Suprapubic skin (tissue), 4 donors: ENCODE results near the gene CCDC148. TPM values are rescaled to one million over a fixed set of nuclear protein-coding genes. Genes with fewer than 3 reads are reported as not detected.

ENCODE experiments used
- DNase-seq, 2 donors: peaks; one replicate each; pipeline ENCODE4 v3.0.0-alpha.2; 2019; ENCODE audit warnings: low spot score in 2 of 2
- H3K27ac ChIP-seq: fragments of 200-600 bp; sonication (generic); one replicate; pipeline ENCODE4 v1.5.1; 2019
- H3K27me3 ChIP-seq: fragments of 200-600 bp; sonication (generic); one replicate; pipeline ENCODE4 v1.5.1; 2019
- H3K36me3 ChIP-seq: fragments of 200-600 bp; sonication (generic); one replicate; pipeline ENCODE4 v1.5.1; 2019
- H3K4me1 ChIP-seq: fragments of 200-600 bp; sonication (generic); one replicate; pipeline ENCODE4 v1.5.1; 2019
- H3K4me3 ChIP-seq: fragments of 200-600 bp; sonication (generic); one replicate; pipeline ENCODE4 v1.5.1; 2019; ENCODE audit warnings: mild to moderate bottlenecking
- H3K9me3 ChIP-seq: fragments of 200-600 bp; sonication (generic); one replicate; pipeline ENCODE4 v1.5.1; 2019
- EP300 ChIP-seq: sonication (generic); formaldehyde crosslinking; IDR thresholded peaks from one replicate; pipeline ENCODE4 v1.6.1; 2017; ENCODE audit warnings: antibody characterized with exemption
- POLR2A ChIP-seq, 2 donors: fragments of 450-650 bp; IDR thresholded peaks; one replicate each; pipeline ENCODE4 v1.6.1; 2017; ENCODE audit warnings: antibody characterized with exemption in 2 of 2, mild to moderate bottlenecking in 2 of 2, moderate library complexity in 2 of 2
- POLR2AphosphoS5 ChIP-seq, 3 donors: sonication (generic); formaldehyde crosslinking; IDR thresholded peaks; one replicate each; pipeline ENCODE4 v1.6.1; 2017; ENCODE audit warnings: antibody characterized with exemption in 3 of 3
- WGBS: methylation state at CpG from one replicate; pipeline ENCODE4 v1.1.5; 2018; 5-methylcytosine and 5-hydroxymethylcytosine counted together
- total RNA-seq, 4 donors: library from RNA; depleted of rRNA; stranded (reverse); fragments of >200 nt; gene quantifications; one replicate each; pipeline ENCODE4 v1.1.0, GENCODE V29; 2016
- TF ChIP-seq, protein P1 (sequence below), 2 donors: fragments of 200-600 bp in 1 of 2; fragments of 450-650 bp in 1 of 2; sonication (generic) in 1 of 2; IDR thresholded peaks; one replicate each; pipeline ENCODE4 v1.5.1; 2016 to 2019; ENCODE audit warnings: antibody characterized with exemption in 2 of 2, mild to moderate bottlenecking in 1 of 2, moderate library complexity in 1 of 2

CCDC148 gene
- total RNA-seq, 4 donors from 2014 or later, result 0.29 to 0.72 (median 0.42) TPM; not detected in 1

DNA sequence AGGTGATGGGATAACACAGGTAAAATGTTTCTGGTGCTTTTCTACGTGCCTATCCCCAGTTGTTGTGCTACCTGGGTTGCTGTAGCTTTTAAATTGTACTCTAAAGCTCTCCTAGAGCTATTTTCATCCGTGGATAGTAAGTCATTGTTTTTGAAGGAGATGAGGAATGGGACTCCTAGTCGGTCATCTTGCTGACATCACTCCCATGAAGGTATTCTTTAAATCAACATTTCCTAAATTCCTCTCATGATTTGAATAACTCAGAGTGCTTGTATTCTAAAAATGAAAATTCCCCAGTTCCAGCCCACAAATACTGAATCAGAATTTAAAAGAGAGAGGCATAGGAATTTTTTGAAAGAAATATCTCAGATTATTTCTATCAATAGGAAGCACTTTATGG, 44.3 kb downstream of the CCDC148 start:
- no peak overlapping the region for H3K27ac ChIP-seq
- peaks cover 9% of the 10 kb centered on the region for H3K9me3 ChIP-seq
- no peak for TF ChIP-seq EP300
- 51% methylated on average over 3 of the region's 3 CpGs for WGBS
- DNase-seq, result no peak
- no peaks in the 10 kb centered on the region for H3K4me1 ChIP-seq
- no peaks in the 10 kb centered on the region for H3K36me3 ChIP-seq
- H3K4me3 ChIP-seq, result no peak overlapping the region
- H3K27me3 ChIP-seq, result no peaks in the 10 kb centered on the region

- no peak for DNase-seq
- Histone ChIP-seq H3K4me3 (no peak overlapping the region), H3K9me3 (peaks cover 9% of the 10 kb centered on the region), H3K36me3 (no peaks in the 10 kb centered on the region), H3K27me3 (no peaks in the 10 kb centered on the region), H3K4me1 (no peaks in the 10 kb centered on the region), H3K27ac (no peak overlapping the region)
- TF ChIP-seq, protein P1, sequence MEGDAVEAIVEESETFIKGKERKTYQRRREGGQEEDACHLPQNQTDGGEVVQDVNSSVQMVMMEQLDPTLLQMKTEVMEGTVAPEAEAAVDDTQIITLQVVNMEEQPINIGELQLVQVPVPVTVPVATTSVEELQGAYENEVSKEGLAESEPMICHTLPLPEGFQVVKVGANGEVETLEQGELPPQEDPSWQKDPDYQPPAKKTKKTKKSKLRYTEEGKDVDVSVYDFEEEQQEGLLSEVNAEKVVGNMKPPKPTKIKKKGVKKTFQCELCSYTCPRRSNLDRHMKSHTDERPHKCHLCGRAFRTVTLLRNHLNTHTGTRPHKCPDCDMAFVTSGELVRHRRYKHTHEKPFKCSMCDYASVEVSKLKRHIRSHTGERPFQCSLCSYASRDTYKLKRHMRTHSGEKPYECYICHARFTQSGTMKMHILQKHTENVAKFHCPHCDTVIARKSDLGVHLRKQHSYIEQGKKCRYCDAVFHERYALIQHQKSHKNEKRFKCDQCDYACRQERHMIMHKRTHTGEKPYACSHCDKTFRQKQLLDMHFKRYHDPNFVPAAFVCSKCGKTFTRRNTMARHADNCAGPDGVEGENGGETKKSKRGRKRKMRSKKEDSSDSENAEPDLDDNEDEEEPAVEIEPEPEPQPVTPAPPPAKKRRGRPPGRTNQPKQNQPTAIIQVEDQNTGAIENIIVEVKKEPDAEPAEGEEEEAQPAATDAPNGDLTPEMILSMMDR (IDR thresholded peaks at IDR 0.05), result no peak
- no peak for TF ChIP-seq POLR2AphosphoS5 (IDR thresholded peaks at IDR 0.05)
- no peak for TF ChIP-seq EP300
- TF ChIP-seq POLR2A (IDR thresholded peaks at IDR 0.05), result no peak
These were observed 44.8 kb downstream of the CCDC148 start for GRCh38 chr2:158411748-158412147.

DNA sequence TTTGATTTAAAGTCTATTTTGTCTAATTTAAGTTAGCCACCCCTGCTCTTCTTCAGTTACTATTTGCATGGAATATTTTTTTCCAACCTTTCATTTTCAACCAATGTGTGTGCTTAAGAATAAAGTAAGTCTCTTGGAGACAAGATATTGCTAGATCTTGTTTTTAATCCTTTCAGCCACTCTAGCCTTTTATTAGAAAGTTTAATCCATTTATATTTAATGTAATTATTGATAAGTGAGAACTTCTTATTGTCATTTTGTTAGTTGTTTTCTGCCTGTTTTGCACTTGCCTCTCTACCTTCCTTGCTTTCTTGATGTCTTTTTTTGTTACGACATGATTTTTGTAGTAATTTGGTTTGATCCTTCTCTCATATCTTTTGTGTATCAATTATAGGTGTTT, 46.4 kb downstream of the CCDC148 start:
- WGBS, result 98% methylated on average over 1 of the region's 1 CpG
- Histone ChIP-seq H3K27ac (no peak overlapping the region), H3K4me3 (no peak overlapping the region), H3K4me1 (no peaks in the 10 kb centered on the region), H3K36me3 (no peaks in the 10 kb centered on the region), H3K27me3 (no peaks in the 10 kb centered on the region), H3K9me3 (no peaks in the 10 kb centered on the region)
- no peak for TF ChIP-seq POLR2AphosphoS5 (IDR thresholded peaks at IDR 0.05)
- TF ChIP-seq EP300, result no peak
- TF ChIP-seq, protein P1 (IDR thresholded peaks at IDR 0.05), result no peak
- no peak for TF ChIP-seq POLR2A (IDR thresholded peaks at IDR 0.05)
- no peak for DNase-seq

DNA sequence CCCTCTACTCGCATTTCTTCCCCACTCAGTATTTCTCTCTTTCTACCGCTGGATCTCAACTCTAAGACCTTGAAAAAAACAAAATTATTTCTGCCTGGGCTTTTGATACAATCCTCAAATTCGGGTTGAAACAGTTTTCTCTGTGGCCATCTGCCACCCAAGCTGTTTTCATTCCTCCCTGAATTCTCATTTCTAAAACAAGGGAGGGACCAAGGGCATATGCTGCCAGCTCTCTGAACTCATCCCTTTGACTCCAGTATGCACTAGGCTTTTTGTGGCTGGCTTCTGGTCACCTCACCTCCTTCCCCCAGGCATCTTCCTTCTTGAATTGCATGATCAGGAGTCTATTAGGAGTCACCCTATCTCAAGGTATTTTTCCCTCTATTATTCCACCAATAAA, 49.5 kb downstream of the CCDC148 start:
- no peaks in the 10 kb centered on the region for H3K4me1 ChIP-seq
- H3K9me3 ChIP-seq, result no peaks in the 10 kb centered on the region
- no peak for DNase-seq
- H3K27ac ChIP-seq, result no peak overlapping the region
- H3K27me3 ChIP-seq, result no peaks in the 10 kb centered on the region
- WGBS, result 82% methylated on average over 3 of the region's 3 CpGs
- no peaks in the 10 kb centered on the region for H3K36me3 ChIP-seq
- H3K4me3 ChIP-seq, result no peak overlapping the region
- TF ChIP-seq EP300 (no peak), POLR2A (IDR thresholded peaks at IDR 0.05) (no peak), POLR2AphosphoS5 (IDR thresholded peaks at IDR 0.05) (no peak)
- TF ChIP-seq, protein P1 (IDR thresholded peaks at IDR 0.05), result no peak

- no peak overlapping the region for H3K27ac ChIP-seq
- TF ChIP-seq POLR2AphosphoS5 (IDR thresholded peaks at IDR 0.05), result no peak
- no peak for TF ChIP-seq EP300
- 93% methylated on average over 3 of the region's 3 CpGs for WGBS
These were observed 51.2 kb downstream of the CCDC148 start for GRCh38 chr2:158405341-158405740.

GRCh38 chr2:158403237-158403636, 53.3 kb downstream of the CCDC148 start:
- no peak overlapping the region for H3K4me3 ChIP-seq
- H3K27me3 ChIP-seq, result no peaks in the 10 kb centered on the region
- TF ChIP-seq EP300 (no peak), POLR2AphosphoS5 (IDR thresholded peaks at IDR 0.05) (no peak), POLR2A (IDR thresholded peaks at IDR 0.05) (no peak)
- TF ChIP-seq, protein P1 (IDR thresholded peaks at IDR 0.05), result no peak
- WGBS, result 55% methylated on average over 1 of the region's 1 CpG
- no peaks in the 10 kb centered on the region for H3K4me1 ChIP-seq
- H3K27ac ChIP-seq, result no peak overlapping the region
- DNase-seq, result no peak
- no peaks in the 10 kb centered on the region for H3K9me3 ChIP-seq
- no peaks in the 10 kb centered on the region for H3K36me3 ChIP-seq

More at GRCh38 chr2:158405341-158405740, 51.2 kb downstream of the CCDC148 start:
- Histone ChIP-seq H3K27me3 (no peaks in the 10 kb centered on the region), H3K36me3 (no peaks in the 10 kb centered on the region), H3K4me1 (no peaks in the 10 kb centered on the region), H3K4me3 (no peak overlapping the region), H3K9me3 (no peaks in the 10 kb centered on the region)
- DNase-seq, result no peak
